HG03342 (cell line): ENCODE data around the gene FBXO10.
"Not testable (repeated sequence)": the region's sequence is repeated elsewhere in the genome, so short reads cannot be mapped to it uniquely, and the experiment has no call there.

Experiments
- ATAC-seq: cut with Tn5 transposase; IDR thresholded peaks from one replicate; pipeline ENCODE4 v1.9.1; 2021; ENCODE audit warnings: mild to moderate bottlenecking, moderate library complexity; ENCODE audit not compliant: unreplicated experiment

The FBXO10 gene

DNA sequence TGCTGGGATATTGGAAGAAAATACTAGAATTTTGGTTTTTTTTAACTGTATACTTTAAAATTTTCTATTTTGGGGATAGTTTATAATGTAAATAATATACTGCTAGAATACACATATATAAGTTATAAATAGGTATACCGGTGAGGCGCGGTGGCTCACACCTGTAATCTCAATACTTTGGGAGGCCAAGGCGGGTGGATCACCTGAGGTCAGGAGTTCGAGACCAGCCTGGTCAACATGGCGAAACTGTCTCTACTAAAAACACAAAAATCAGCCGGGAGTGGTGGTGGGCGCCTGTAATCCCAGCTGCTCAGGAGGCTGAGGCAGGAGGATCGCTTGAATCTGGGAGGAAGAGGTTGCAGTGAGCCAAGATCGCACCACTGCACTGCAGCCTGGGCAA, 61.8 kb downstream of the FBXO10 start:
- not testable (repeated sequence) for ATAC-seq

GRCh38 chr9:37512437-37512836, 63.7 kb downstream of the FBXO10 start:
- ATAC-seq, result no peak

- no peak for ATAC-seq
Observed at GRCh38 chr9:37511016-37512010, 64.9 kb downstream of the FBXO10 start.

DNA sequence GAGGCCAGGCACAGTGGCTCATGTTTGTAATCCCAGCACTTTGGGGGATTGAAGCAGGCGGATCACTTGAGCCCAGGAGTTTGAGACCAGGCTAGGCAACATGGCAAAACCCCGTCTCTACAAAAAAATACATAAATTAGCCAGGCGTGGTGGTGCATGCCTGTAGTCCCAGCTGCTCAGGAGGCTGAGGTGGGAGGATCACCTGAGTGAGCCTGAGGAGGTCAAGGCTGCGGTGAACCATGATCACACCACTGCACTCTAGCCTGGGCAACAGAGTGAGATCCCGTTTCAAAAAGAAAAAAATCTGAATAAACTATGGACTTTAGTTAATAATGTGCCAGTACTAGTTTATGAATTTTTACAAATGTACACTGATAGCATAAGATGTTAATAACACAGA, 66.1 kb downstream of the FBXO10 start:
- not testable (repeated sequence) for ATAC-seq

- no peak for ATAC-seq
Observed at GRCh38 chr9:37509536-37509935, 66.6 kb downstream of the FBXO10 start.

DNA sequence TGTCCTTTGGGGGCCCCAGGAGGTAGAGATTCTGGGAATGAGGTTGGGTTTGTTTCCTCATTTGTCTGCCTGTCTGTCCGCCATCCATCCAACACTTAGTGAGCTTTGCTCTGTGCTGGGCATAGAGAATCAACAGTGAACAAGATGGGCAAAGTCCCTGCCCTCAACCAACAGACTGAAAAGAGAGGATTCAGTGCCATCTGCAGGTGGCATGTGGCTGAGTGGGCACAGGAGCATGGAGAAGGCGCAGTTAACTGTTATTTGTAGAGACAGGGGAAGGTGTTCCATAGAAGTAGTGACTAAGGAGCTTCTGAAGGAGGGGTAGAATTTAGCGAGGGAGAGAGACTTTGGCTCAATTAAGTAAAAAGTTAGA, 67.4 kb downstream of the FBXO10 start:
- no peak for ATAC-seq

- ATAC-seq, result no peak
Observed at GRCh38 chr9:37508135-37508833, 67.9 kb downstream of the FBXO10 start.

- ATAC-seq, result no peak
Observed at GRCh38 chr9:37507566-37508134, 68.5 kb downstream of the FBXO10 start.

- no peak for ATAC-seq
Observed at GRCh38 chr9:37504605-37505004, 71.6 kb downstream of the FBXO10 start.

DNA sequence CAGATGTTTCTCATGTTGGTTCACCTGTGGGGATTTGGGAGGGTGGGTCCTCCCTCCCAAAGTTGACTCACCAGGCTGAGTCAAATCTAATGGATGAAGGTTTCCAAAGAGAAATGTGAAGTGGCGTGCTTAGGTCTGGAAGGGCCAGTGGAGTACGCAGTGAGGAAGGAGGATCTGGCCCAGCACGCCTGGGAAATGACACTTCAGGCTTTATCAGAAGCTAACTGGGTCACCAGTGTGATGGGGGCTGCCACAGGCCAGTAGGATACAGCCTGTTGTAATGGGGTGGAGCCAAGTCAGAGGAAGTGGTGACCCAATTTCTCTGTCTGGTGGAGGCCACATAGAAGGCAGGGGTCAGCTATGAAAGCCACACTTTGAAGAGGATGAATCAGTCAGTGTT, 72.4 kb downstream of the FBXO10 start:
- no peak for ATAC-seq

GRCh38 chr9:37501957-37502596, 74.1 kb downstream of the FBXO10 start:
- no peak for ATAC-seq

GRCh38 chr9:37499297-37499696, 76.9 kb downstream of the FBXO10 start:
- ATAC-seq, result no peak

DNA sequence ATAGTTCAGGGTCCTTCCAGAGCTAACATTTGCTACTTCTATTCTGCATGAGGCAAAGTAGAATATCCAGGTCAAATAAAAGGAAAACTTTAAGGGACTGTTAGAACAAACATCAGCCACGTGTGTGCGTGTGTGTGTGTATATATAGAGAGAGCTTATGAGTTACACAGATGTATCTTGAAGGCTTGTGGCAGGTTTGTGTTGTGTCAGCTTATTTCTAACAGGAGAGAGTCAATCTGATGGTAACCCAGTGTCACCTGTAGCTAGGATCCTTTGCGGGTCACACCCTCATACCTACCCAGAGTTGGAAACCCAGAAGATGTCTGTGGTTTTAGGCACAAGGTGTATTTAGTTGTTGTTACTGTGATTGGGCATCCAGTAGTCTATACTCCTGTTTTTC, 77.7 kb downstream of the FBXO10 start:
- ATAC-seq, result no peak

- no peak for ATAC-seq
Observed at GRCh38 chr9:37497320-37497719, 78.9 kb downstream of the FBXO10 start.

- no peak for ATAC-seq
Observed at GRCh38 chr9:37496020-37496419, 80.2 kb downstream of the FBXO10 start.

DNA sequence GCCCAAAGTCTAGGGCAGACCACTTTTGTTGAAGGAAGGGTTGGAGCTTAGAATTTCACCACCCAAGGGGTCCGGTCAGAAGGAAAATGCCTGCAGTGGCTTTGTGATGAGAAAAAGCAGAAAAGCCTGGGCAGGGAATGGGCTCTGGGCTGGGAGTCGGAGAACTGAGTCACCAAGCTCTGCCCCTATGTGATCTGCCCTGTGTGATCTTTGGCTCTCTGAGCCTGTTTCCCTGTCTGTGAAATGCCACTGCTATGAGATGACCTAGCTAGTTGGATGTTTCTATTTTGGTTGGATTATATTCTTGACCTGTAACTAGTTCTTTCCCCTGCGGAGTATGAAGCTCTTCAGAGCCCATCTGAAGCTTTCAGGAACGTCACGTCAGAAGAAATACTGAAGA, 80.6 kb downstream of the FBXO10 start:
- ATAC-seq, result no peak

GRCh38 chr9:37491939-37492338, 84.2 kb downstream of the FBXO10 start:
- no peak for ATAC-seq

- ATAC-seq, result no peak
Observed at GRCh38 chr9:37486616-37487548, 89.3 kb downstream of the FBXO10 start.

- ATAC-seq, result no peak
Observed at GRCh38 chr9:37486256-37486615, 89.9 kb downstream of the FBXO10 start.
